SK-MEL-5 (cell line): ENCODE measurements around the gene KCNJ12. TPM values are rescaled to one million over a fixed set of nuclear protein-coding genes. Genes with fewer than 3 reads are reported as not detected.
A peak's percentile ranks its signal among the peaks of the same experiment; 100 is the strongest.
"Not testable (repeated sequence)": the region's sequence is repeated elsewhere in the genome, so short reads cannot be mapped to it uniquely, and the experiment has no call there.

Source experiments
- DNase-seq: peaks from one replicate; pipeline ENCODE4 v3.0.0-alpha.2; 2016; ENCODE audit warnings: low read depth, low spot score
- in situ Hi-C: cut with HindIII; loops from 2 replicates; pipeline ENCODE4 v1.10.0; 2016; ENCODE audit warnings: low sequenced_read_pairs, high pct_unique_total_duplicates, low pct_unique_long_range_greater_than_20kb
- total RNA-seq: library from RNA; depleted of rRNA; stranded (reverse); fragments of >200 nt; shearing (Covaris generic); gene quantifications from 2 replicates; pipeline ENCODE4 v1.2.3, GENCODE V29; 2014

Gene KCNJ12
- total RNA-seq, 1 experiment from 2014 or later = 0.48 TPM

DNA sequence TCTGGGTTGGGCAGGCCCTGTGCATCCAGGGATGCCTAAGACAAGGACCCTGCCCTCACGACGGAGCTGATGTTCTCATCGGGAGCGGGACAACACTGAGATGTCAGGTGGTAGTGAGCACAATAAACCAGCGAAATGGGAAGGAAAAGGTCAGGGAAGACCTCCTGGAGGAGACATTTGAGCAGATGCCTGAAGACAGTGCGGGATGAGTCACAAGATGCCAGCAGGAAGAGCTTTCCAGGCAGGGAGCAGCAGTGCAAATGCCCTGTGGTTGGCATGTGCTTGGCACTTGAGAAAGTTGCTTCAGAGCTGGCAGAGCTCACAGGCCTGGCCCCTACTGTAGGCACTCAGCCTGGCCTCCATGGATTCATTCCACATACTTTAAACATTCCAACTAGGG, 28.5 kb upstream of the KCNJ12 start:
- in situ Hi-C loops, DNase-seq: not testable (repeated sequence)

DNA sequence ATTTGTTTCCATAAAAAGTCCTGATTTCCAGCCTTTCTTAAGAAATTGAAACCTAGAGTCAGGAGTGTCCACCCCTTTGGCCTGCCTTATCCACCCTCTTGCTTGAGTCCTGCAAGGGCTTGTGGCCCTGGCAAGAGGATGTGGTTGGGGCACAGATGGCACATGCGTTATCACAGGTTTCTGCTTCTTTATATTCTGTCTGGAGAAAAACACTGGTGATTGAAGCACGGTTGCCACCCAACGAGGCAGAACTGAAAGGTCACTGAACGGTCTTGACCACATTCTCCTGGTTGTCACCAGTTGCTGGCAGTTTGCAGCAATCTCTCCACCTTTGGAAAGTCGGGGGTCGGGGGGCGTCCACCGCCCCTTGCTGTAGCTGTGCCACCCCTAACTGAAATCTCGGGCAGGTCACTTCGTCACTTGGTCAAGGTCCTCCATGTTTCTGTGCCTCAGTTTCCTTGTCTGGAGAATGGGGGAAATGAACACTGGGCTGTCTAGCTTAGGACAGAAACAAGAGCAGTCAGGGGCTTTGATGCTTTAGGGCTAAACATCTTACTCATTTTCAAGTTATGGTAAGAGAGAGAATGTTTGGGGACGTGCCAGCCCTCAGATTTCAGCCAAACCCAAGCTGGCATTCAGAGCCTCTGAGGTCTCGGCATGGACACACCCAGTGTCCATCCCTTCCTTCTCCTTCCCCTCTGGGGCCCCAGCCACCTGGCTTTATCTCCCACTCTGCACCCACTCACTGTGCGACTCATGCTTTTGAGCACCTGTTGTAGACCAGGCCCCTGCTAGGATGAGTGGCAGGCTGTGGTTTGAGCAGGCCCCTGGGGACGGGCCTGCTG, 27.9 kb upstream of the KCNJ12 start:
- in situ Hi-C loops, DNase-seq: not testable (repeated sequence)

DNA sequence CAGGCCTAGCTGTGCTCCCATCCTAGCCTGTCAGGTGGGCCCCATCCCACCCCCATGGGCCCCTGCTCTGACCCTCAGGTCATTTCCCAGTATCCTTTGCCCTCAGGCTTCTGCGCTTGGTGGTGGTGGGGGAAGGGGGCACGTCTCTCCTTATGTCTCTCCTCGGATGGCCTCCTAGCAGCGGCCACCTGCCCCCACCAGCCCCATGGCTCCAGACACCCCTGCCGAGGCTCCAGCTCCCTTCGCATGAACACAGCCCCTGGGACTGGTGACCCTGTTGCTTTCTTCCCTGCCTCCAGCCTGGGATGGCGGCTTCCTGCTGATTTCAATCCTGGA, 27.3 kb upstream of the KCNJ12 start:
- in situ Hi-C loops, DNase-seq: not testable (repeated sequence)

DNA sequence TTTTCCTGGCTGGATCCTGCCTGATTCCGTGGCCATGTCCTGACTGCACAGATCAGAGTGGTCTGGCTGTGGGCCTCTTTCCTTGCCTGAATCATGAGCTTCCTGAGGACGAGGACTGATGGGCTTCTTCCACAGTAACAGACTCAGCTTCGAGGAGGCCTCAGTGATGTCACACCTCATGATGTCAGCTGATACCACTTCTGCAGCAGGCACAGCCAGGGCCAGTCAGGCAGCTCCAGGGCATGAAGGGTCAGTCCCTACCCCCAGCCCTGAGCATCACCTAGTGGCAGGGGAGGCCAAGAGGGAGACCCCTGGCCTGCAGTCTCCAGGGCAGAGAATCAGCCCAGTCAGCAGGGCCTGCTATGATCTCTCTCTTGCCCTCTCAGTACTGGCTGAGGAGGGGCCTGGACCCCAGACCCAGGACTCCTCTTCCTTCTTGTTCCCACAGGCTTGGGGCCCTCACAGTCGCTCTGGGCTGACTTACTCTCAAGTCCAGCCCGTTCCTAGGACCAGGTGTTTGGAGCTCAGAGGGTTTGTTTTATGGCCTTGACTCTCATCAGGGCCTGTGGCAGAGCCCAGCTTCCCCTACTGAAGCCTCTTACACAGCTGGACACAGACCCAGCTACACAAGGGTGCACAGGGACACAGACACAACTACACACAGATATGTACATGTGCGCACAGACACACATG, 26.7 kb upstream of the KCNJ12 start:
- in situ Hi-C loops, DNase-seq: not testable (repeated sequence)

DNA sequence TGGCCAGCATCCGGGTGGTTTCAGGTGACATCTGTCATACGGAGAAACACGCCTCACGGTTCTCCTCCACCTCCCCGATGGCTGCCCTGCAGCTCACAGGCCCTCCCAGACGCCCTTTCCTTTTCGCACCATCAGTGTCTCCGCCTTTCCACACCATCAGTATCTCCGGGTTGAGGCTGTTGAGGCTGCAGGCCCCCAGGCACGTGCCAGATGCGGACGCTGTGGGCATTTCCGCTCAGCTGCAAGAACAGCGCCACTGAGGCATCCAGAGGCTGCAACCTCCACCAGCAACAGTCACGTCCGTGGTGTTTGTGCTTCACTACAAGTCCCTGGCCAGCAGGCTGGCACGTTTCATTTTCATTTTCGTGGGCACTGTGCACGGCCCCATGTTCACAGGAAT, 25.7 kb upstream of the KCNJ12 start:
- DNase-seq, in situ Hi-C loops: not testable (repeated sequence)

DNA sequence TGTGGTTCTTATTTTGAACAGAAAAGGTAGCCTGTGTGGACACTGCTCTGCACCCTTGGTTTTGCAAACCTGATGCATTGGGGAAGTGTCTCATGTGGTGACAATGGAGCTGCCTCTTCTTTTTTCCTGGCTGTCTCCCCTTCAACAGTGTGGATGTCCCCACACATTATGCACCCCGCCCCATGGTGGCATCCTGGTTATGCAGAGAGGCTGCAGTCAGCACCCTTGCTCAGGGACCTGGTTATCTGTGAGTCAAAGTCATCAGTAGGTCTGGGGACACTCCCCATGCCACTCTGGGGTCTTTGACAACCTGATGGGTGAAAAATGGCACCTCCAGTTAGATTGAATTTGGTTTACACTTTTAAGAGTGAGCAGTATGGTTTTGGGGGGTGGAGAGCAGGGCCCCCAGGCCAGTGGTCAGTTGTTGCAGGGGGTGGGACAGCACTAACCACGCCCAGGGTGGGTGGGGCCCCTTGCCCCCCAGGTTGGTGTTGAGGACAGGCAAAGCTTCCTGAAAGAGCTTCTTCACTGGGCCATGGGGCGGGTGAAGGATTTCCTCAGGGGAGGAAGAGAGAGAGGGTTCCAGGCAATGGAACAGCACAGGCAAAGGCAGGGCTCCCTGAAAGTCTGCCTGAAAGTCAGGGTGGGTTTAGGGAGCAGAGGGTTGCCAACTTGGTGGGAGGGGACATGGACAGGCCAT, 24.6 kb upstream of the KCNJ12 start:
- in situ Hi-C loops = no loop called here
- no peak for DNase-seq

DNA sequence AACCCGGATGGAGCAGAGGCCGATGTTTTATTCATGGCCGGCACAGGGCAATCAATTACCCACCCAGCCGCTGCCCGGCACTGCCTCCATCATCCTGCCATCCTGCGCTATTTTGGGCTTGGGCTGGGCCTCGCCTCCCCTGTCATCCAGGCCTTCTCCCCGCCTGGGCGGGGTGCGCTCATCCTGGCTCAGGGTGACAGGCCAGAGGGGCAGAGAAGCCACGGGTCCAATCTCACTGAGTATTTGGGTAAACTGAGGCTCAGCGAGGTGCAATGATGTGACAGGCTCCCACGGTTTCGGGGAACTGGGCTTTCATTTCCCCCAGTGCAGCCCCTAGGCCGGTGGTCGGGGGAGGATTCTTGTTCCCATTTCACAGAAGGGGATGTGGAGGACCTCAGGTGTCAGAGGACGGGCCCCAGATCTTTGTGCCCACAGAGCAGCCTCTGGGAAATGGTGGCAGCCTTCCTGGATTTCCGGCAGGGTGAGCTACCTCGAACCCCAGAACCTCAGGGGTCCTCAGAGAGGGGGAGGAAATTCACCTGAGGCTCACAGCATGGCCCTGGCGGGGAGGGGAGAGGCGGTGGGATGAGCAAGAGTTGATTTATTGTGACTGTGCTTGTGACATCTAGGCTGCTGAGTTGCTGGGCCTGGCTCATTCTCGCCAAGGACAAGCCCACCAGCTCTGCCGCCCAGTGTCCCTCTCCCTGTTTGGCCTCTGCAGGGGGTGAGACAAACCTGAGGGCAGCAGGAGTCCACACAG, 23.8 kb upstream of the KCNJ12 start:
- DNase-seq = no peak
- in situ Hi-C loops = no loop called here

DNA sequence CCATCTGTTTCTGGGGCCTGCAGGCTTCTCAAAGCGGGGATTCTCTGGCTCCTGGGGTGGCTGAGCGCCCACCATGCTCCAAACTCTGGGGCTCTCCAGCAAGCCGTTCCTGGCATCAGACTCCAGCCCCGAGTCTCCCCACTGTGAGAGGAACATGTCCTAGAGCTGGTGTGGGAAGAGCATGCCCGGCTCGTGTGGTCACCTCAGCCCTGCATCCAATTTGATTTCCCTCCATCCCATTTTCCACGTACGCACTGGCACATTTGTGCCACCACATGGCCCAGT, 23.2 kb upstream of the KCNJ12 start:
- DNase-seq = no peak
- in situ Hi-C loops = no loop called here

DNA sequence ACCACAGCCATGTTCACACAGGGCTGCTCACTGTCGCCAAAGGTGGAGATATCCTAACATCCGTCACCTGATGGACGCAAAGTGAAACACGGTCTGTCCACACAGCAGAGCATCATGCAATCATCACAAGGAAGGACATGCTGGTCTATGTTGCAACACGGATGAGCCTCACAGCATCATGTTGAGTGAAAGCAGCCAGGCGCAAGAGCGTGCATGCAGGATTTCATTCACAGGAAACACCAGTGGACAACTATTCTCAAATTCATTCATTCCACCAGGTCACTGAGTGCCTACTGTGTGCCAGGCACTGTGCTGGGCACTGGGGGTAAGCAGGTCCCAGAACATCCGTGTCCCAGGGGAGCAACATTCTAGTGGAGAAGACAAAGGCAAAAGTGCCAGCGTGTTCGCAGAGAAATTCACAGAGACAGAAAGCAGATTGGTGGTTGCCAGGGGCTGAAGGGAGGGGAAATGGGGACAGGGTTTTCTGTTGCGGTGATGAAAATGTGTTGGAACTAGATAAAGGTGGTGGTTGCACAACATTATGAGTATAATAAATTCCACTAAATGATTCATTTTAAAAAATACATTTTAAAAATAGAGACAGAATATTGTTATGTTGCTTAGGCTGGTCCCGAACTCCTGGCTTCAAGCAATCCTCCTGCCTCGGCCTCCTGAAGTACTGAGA, 22.7 kb upstream of the KCNJ12 start:
- in situ Hi-C loops = no loop called here

DNA sequence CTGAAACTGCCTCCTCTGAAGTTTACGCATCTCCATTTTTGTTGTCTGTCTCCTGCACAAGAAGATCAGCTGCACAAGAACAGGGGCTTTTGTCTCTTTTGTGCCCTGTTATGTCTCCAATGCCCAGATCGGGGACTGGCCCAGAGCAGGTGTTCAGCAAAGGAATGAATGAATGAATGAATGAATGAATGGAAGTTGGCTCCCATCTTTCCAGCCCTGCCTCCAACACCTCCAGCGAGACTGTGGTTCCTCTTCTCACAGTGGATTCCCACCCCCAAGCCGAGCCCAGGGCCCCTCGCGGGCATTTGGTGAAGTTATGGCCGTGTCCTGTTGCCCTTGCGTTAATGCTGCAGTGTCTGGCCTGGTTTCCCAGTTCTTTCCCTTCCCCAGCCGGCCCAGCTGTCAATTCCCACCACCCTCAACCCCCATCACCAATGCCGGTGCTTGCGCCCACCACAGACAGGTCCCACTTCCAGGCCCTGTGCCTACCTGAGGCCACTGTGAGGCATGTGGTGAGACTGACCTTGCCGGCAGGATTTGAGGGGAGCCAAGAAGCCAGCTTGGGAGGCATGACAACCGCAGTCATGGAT, 21.3 kb upstream of the KCNJ12 start:
- in situ Hi-C loops = no loop called here
- no peak for DNase-seq

More for the DNA sequence above, 22.7 kb upstream of the KCNJ12 start:
- DNase-seq = no peak

DNA sequence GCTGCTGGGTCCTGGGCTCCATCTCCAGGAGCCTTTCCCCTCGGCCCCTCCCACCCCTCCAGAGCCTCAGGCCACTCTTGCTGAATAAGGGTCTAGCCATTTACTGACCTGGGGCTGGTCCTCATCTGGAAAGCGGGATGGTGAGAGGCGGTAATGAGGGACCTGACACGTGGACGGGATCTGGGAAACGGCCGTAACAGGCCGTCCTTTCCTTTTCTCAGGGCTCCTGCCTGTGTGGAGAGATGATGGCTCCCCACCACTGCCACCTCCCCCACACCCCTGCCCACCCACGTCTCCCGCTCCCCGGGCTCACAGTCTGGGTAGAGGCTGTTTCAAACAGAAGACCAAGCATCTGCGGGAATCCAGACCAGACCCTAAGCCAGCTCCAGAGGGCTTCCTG, 20.6 kb upstream of the KCNJ12 start:
- in situ Hi-C loops = no loop called here

DNA sequence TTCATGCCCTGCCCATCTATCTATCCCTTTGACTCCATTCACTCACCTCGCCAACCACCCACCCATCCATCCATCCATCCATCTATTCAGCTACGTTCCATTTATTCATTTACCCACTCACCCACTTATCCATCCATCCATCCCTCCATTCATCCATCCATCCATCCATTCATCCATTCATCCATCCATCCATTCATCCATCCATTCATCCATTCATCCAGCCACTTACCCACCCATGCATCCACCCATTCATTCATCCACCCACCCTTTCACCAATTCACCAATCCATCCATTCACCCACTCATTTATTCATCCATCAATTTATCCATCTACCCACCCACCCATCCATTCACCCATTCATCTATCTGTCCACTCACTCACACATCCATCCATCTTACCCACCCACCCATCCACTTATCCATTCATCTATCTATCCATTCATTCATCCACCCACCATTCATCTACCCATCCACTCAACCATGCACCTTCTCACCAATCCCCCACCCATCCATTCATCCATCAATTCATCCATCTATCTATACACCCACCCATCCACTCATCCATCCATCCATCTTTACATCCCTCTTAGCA, 19.5 kb upstream of the KCNJ12 start:
- no peak for DNase-seq
- in situ Hi-C loops = no loop called here

More for the DNA sequence above, 20.6 kb upstream of the KCNJ12 start:
- no peak for DNase-seq

DNA sequence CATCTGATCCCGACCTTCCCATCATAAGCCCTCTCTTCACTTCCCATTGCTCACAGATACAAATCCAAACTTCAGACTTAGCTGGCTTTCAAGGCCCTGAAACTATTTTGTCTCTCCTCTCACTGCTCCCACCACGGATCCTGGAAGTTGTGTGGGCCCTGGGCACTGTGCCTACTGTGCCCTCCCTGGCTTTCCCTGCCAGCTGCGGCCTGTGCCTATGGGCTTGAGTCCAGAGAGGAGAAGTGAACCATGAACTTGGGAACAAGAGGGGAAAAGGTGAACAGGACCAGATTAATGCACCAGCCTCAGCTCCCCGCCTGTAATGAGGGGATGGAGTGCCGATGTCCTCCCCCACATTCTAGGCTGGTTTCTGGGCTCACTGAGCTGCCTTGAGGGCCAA, 18.9 kb upstream of the KCNJ12 start:
- no peak for DNase-seq
- in situ Hi-C loops = no loop called here

DNA sequence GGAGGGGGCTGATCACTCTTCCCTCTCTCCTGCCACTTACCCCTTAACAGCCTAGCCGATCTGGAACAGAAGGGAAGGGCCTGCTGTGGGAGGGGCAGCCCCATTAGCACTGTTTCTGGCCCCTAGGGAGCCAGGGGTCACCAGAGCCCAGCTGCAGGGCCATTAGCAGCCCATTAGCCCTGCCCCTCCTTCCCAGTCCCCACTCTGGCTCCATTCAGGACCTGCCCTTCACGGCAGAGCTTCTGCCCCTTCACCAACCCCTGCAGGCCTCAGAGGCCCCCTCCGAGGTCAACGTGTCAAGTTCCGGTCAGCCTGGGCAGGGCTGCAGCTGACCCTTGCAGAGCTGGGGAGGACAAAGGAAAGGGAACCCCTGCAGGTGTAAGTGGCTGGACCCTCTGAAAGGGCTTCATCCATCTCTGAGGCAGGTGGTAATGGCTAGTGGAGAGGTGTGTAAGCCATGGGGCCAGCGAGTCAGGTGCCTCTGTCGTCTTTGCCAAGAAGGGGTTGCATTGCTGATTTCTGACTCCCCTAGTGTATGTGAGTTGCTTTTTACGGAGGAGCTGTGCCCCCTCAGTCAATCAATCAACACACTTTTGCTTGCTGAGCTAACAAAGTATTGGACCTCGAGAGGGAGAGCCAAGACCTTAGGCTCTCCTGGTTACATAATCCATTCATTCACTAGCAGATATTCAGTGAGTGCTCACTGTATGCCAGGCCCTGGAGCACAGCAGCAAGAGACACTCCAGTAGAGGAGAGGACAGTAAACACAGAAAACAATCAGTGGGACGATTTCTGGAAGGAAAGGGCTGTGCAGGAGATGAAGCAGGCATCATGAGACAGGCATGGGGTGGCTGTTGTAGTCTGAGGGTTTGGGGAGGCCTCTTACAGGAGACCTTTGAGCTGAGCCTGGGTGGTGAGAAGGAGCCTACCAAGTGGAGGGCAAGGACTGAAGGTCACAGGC, 18.2 kb upstream of the KCNJ12 start:
- in situ Hi-C loops = no loop called here

DNA sequence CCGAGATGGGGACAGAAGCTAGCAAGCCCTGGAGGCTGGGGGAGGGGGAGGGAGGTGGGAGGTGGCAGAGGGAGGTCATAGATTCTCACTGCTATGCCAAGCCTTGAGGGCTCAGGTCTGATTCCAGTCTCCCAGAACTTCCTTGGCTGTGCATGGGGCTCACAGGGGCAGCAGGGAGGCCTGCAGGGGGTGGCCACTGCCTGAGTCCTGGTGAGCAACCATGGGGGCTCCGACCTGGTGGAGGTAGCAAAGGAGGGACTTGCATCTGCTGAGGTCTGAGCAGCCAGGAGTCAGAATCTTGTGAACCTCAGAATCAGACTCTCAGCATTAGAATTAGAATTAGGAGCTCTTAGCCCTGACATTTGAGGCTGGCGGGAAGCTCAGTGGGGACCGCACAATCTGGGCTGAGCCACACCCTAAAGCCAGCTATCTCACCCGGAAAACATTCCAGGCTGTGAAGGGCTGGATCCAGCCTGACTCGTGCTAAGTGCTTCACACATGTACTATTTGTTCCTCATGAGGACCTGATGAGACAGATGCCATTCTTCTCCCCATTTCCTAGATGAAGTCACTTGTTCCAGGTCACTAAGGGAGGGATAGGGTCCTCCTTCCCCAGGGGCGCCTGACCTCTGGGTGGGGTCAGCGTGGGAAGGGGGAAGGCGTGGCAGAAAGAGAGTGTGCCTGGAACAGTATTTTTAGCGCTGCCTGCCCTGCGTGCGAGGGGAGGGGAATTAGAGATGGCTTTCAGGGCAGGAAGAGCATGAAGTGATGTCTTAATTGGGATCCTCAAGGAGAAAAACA, 17.3 kb upstream of the KCNJ12 start:
- in situ Hi-C loops = no loop called here
- DNase-seq = no peak

More for the DNA sequence above, 18.2 kb upstream of the KCNJ12 start:
- peak; percentile 16 for DNase-seq
